IPS-18a (cell line): ENCODE data around the gene CENPM.

Experiments used
- H3K27ac ChIP-seq: one replicate; pipeline ENCODE4 v1.5.1; 2013; ENCODE audit warnings: low read length
- H3K27me3 ChIP-seq: one replicate; pipeline ENCODE4 v1.6.1; 2013; ENCODE audit warnings: mild to moderate bottlenecking, low read length; ENCODE audit not compliant: control insufficient read depth, insufficient read depth
- H3K36me3 ChIP-seq: one replicate; pipeline ENCODE4 v1.6.1; 2013; ENCODE audit warnings: low read depth, low read length; ENCODE audit not compliant: control insufficient read depth
- H3K4me1 ChIP-seq: one replicate; pipeline ENCODE4 v1.6.1; 2013; ENCODE audit warnings: low read depth, low read length; ENCODE audit not compliant: control insufficient read depth
- H3K4me3 ChIP-seq: one replicate; pipeline ENCODE4 v1.5.1; 2013; ENCODE audit warnings: low read length
- H3K9ac ChIP-seq: one replicate; pipeline ENCODE4 v1.6.1; 2013; ENCODE audit warnings: mild to moderate bottlenecking, low read length, moderate library complexity
- H3K9me3 ChIP-seq: one replicate; pipeline ENCODE4 v1.6.1; 2013; ENCODE audit warnings: low read depth, low read length; ENCODE audit not compliant: control insufficient read depth

Gene CENPM, protein sequence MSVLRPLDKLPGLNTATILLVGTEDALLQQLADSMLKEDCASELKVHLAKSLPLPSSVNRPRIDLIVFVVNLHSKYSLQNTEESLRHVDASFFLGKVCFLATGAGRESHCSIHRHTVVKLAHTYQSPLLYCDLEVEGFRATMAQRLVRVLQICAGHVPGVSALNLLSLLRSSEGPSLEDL

DNA sequence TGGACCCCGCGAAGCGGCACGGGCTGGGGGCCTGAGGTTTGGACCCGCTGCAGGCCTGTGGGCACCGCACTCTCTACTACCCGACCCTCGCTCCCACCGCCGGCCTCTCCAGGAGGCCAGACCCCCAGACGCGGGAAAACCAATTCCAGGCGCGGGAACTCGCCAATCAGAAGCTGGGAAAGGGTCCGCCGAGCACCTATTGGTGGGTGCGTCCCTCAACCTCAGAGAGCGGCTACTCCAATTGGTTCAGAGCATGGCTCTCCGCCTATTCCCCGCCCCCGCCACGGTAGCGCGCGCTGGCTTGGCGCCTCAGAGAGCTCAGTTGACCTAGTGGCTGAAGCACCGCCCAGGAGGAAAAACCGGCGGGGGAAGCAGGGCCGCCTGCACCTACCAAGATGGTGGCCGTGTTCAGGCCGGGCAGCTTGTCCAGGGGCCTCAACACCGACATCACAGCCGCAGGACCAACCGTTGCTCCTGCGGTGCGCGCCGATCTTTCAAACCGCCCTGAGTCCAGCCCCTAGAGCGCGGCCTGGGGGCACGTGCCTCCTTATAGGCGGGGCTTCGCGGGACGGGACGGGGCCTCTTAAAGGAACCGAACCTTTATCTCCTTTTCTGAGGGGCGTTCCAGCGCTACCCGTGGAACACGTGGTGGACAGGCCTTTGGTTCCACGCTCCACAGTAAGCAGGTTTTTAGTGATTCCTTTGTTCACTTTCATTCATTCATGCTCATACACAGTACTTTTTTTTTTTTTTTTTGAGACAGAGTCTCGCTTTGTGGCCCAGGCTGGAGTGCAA is at the start of gene CENPM:
Gene CENPM (minus strand): TSS at position 524 of the 795 bp plus-strand sequence. CDS start 76 bp downstream, at position 448.
- H3K27ac ChIP-seq, result peak within 1 kb of the TSS; percentile 66
- H3K9me3 ChIP-seq, result no peaks in the 10 kb centered on the region
- H3K27me3 ChIP-seq, result no peaks in the 10 kb centered on the region
- peak within 1 kb of the TSS; percentile 86 for H3K4me3 ChIP-seq
- H3K4me1 ChIP-seq, result peaks cover 13% of the 10 kb centered on the region
- peaks cover 22% of the 10 kb centered on the region for H3K36me3 ChIP-seq
- peak within 1 kb of the TSS; percentile 85 for H3K9ac ChIP-seq

GRCh38 chr22:41995211-41995610 is 48.3 kb upstream of the CENPM start:
- Histone ChIP-seq H3K9ac (no peak overlapping the region), H3K27ac (no peak overlapping the region), H3K4me1 (no peaks in the 10 kb centered on the region)

GRCh38 chr22:41992496-41992895 is 45.5 kb upstream of the CENPM start:
- Histone ChIP-seq H3K4me3 (no peak overlapping the region), H3K27ac (no peak overlapping the region), H3K4me1 (no peaks in the 10 kb centered on the region), H3K36me3 (peaks cover 42% of the 10 kb centered on the region), H3K9ac (no peak overlapping the region), H3K27me3 (no peaks in the 10 kb centered on the region), H3K9me3 (no peaks in the 10 kb centered on the region)

More at GRCh38 chr22:41995211-41995610, 48.3 kb upstream of the CENPM start:
- no peak overlapping the region for H3K4me3 ChIP-seq
- no peaks in the 10 kb centered on the region for H3K9me3 ChIP-seq
- H3K36me3 ChIP-seq, result peaks cover 32% of the 10 kb centered on the region
- H3K27me3 ChIP-seq, result no peaks in the 10 kb centered on the region

DNA sequence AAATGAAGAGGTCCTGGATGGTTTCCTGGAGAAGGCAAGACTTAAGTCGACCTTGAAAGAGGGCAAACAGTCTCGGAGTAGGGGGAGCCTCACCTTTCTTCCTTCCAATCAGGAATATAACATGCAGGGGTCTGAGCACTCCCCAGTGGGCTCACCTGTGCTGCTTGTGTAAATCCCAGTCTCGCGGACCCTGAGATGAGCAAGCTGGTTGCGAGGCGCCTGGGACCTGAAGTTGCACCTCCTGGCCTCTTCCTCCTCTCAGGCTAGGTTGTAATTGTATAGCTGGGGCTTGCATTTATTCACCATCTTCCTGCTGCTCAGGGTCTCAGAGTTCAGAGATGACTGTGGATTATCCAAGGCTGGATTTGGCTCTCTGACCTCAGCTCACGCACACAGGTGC is 44.2 kb upstream of the CENPM start:
- Histone ChIP-seq H3K36me3 (peaks cover 42% of the 10 kb centered on the region), H3K9me3 (no peaks in the 10 kb centered on the region), H3K4me3 (no peak overlapping the region), H3K9ac (no peak overlapping the region), H3K27me3 (no peaks in the 10 kb centered on the region), H3K27ac (no peak overlapping the region), H3K4me1 (no peaks in the 10 kb centered on the region)

DNA sequence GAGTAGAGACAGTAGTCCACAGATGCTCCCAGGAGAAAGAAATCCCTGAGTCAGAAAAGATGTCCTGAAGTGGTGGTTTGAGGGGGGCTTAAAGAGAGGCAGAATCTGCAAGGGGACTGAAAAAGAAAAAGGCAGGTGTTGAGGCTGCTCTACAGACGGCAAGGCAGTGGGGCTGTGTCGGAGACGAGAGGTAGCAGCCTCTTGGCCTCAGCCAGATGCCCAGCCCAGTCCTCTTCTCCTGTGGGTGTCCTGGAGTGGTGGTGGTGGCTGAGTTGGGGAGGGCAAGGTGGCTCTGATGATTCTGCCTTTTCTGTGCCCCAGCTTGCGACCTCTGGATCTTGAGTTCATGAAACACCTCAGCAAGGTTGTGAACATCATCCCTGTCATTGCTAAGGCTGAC is 42.3 kb upstream of the CENPM start:
- H3K4me3 ChIP-seq, result no peak overlapping the region
- H3K9me3 ChIP-seq, result no peaks in the 10 kb centered on the region
- no peak overlapping the region for H3K9ac ChIP-seq
- H3K27ac ChIP-seq, result no peak overlapping the region
- no peaks in the 10 kb centered on the region for H3K27me3 ChIP-seq
- no peaks in the 10 kb centered on the region for H3K4me1 ChIP-seq
- peaks cover 28% of the 10 kb centered on the region for H3K36me3 ChIP-seq

GRCh38 chr22:41987276-41987675 is 40.3 kb upstream of the CENPM start:
- Histone ChIP-seq H3K27me3 (no peaks in the 10 kb centered on the region), H3K27ac (no peak overlapping the region), H3K9me3 (no peaks in the 10 kb centered on the region), H3K9ac (no peak overlapping the region), H3K4me3 (no peak overlapping the region), H3K36me3 (peaks cover 16% of the 10 kb centered on the region), H3K4me1 (no peaks in the 10 kb centered on the region)

- Histone ChIP-seq H3K4me1 (no peaks in the 10 kb centered on the region), H3K36me3 (peaks cover 4% of the 10 kb centered on the region), H3K4me3 (no peak overlapping the region), H3K9ac (no peak overlapping the region), H3K27me3 (no peaks in the 10 kb centered on the region), H3K27ac (no peak overlapping the region), H3K9me3 (no peaks in the 10 kb centered on the region)
Observed at GRCh38 chr22:41983513-41984405, 36.8 kb upstream of the CENPM start.

GRCh38 chr22:41982865-41983264 is 35.9 kb upstream of the CENPM start:
- Histone ChIP-seq H3K27me3 (no peaks in the 10 kb centered on the region), H3K9ac (no peak overlapping the region), H3K36me3 (no peaks in the 10 kb centered on the region), H3K4me3 (no peak overlapping the region), H3K9me3 (no peaks in the 10 kb centered on the region), H3K27ac (no peak overlapping the region), H3K4me1 (peaks cover 4% of the 10 kb centered on the region)

- Histone ChIP-seq H3K27me3 (peaks cover 28% of the 10 kb centered on the region), H3K36me3 (no peaks in the 10 kb centered on the region), H3K4me3 (no peak overlapping the region), H3K4me1 (peaks cover 7% of the 10 kb centered on the region), H3K27ac (no peak overlapping the region), H3K9ac (no peak overlapping the region), H3K9me3 (no peaks in the 10 kb centered on the region)
Observed at GRCh38 chr22:41979423-41980250, 32.7 kb upstream of the CENPM start.

DNA sequence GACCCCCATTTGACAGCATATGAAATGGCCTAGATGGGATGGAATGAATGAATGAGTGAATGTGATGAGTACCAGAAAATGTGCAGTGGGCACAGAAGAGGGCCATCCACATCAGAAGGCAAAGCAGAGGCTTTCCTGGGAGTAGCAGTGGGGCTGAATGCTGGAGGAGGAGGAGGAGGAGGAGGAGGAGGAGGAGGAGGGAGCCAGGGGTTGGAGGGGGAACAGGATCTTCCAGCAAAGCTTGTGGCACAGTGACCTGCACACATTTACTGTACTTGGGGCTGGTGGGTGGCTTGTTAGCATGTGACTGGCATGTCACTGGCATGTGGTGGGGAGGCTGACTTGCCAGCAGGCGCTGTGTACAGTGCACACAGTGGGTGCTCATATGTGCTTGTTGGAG is 31.8 kb upstream of the CENPM start:
- H3K4me1 ChIP-seq, result peaks cover 7% of the 10 kb centered on the region
- peaks cover 34% of the 10 kb centered on the region for H3K27me3 ChIP-seq
- no peaks in the 10 kb centered on the region for H3K9me3 ChIP-seq
- H3K36me3 ChIP-seq, result no peaks in the 10 kb centered on the region
- H3K27ac ChIP-seq, result no peak overlapping the region
- H3K9ac ChIP-seq, result no peak overlapping the region
- no peak overlapping the region for H3K4me3 ChIP-seq
